WI38 (cell line): ENCODE measurements around the gene CSTPP1.
"Not testable (repeated sequence)": the region's sequence is repeated elsewhere in the genome, so short reads cannot be mapped to it uniquely, and the experiment has no call there.

ENCODE experiments used
- H3K4me3 ChIP-seq: 2 replicates; pipeline ENCODE4 v1.5.1; 2011; ENCODE audit warnings: low read depth, mild to moderate bottlenecking, control low read depth, low read length
- CTCF ChIP-seq: IDR thresholded peaks from 2 replicates; pipeline ENCODE4 v1.5.1; 2012; ENCODE audit warnings: low read depth, mild to moderate bottlenecking, control low read depth, low read length

The CSTPP1 gene

GRCh38 chr11:47067401-47067800, 130.8 kb downstream of the CSTPP1 start:
- no peak overlapping the region for H3K4me3 ChIP-seq
- TF ChIP-seq CTCF: no peak

- no peak overlapping the region for H3K4me3 ChIP-seq
- TF ChIP-seq CTCF: no peak
These were observed 134.2 kb downstream of the CSTPP1 start for GRCh38 chr11:47070769-47071168.

- no peak overlapping the region for H3K4me3 ChIP-seq
- TF ChIP-seq CTCF: no peak
These were observed 134.8 kb downstream of the CSTPP1 start for GRCh38 chr11:47071341-47071740.

GRCh38 chr11:47071791-47072261, 135.3 kb downstream of the CSTPP1 start:
- H3K4me3 ChIP-seq: no peak overlapping the region
- no peak for TF ChIP-seq CTCF

GRCh38 chr11:47078751-47079521, 142.4 kb downstream of the CSTPP1 start:
- TF ChIP-seq CTCF: no peak
- H3K4me3 ChIP-seq: no peak overlapping the region

GRCh38 chr11:47080775-47081174, 144.2 kb downstream of the CSTPP1 start:
- not testable (repeated sequence) for H3K4me3 ChIP-seq

- no peak overlapping the region for H3K4me3 ChIP-seq
- TF ChIP-seq CTCF: no peak
These were observed 147.4 kb downstream of the CSTPP1 start for GRCh38 chr11:47083913-47084312.

GRCh38 chr11:47087801-47088200, 151.2 kb downstream of the CSTPP1 start:
- no peak overlapping the region for H3K4me3 ChIP-seq
- TF ChIP-seq CTCF: no peak
